ENCODE results near the gene PLEKHA5.

DNA sequence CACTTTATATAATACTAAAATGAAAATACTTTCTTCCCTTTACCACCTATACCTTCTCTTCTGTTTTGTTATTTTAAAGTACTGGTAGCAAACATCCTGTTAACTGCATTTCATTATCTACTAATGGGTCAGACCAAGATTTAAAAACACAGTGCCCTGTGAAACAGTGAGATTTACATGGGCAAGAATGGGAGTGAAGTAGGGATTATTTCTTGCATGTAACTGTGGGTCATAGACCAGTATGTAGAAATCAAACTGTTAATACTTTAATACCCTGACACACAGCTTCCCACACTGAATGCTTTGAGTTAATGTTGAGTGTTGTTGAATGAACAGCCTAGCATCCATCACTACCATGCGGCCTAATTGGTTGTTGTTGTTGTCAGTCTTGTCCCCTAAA is 61.6 kb downstream of the PLEKHA5 start:
- TF ChIP-seq, protein P1, sequence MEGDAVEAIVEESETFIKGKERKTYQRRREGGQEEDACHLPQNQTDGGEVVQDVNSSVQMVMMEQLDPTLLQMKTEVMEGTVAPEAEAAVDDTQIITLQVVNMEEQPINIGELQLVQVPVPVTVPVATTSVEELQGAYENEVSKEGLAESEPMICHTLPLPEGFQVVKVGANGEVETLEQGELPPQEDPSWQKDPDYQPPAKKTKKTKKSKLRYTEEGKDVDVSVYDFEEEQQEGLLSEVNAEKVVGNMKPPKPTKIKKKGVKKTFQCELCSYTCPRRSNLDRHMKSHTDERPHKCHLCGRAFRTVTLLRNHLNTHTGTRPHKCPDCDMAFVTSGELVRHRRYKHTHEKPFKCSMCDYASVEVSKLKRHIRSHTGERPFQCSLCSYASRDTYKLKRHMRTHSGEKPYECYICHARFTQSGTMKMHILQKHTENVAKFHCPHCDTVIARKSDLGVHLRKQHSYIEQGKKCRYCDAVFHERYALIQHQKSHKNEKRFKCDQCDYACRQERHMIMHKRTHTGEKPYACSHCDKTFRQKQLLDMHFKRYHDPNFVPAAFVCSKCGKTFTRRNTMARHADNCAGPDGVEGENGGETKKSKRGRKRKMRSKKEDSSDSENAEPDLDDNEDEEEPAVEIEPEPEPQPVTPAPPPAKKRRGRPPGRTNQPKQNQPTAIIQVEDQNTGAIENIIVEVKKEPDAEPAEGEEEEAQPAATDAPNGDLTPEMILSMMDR (IDR thresholded peaks at IDR 0.05): no peak
- no peak for TF ChIP-seq POLR2A (IDR thresholded peaks at IDR 0.05)
